ENCODE data around the gene CCDC88A. TPM values are rescaled to one million over a fixed set of nuclear protein-coding genes. Genes with fewer than 3 reads are reported as not detected.

The CCDC88A gene
- total RNA-seq, 2 donors from 2014 or later, result 49.0 to 50.4 TPM

DNA sequence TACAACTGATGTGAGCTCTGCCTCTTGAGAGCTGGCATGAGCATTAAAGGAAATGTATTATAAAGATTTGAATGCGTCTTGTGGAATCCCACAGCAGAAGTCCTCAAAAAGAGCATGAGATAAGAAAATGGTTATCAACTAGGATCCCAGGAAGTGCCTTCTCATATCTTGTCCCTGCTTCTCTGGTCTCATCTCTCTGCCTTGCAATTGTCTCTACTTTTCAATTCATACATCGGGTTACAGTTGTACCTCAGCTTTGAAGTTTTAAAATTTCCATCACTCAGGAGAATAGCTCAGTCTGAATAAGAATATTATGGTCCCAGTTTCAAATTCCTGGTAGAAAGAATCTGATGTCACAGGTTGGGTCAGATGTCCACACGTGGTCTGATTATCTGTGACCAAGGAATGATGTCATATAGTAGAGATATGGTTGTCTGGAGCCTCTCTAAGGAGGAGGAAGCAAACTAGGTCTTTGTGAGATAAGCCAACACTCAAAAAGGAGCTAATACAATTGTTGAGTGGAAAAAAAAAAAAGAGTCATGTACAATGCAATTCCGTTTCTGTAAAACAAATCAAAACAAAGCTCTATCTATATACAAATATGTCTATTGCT, 21.7 kb upstream of the CCDC88A start:
- no peak overlapping the region for H3K27ac ChIP-seq
- H3K36me3 ChIP-seq (replicated peaks in 1 of 2; ENCODE audit: insufficient read depth in 1 of 2, low read depth in 2 of 2), result no peaks in the 10 kb centered on the region
- no peak for DNase-seq
- no peak overlapping the region for H3K4me3 ChIP-seq
- no peak for ATAC-seq
- 60 to 76% methylated on average over 4 of the region's 4 CpGs for WGBS, 2 donors
- TF ChIP-seq, protein P1, sequence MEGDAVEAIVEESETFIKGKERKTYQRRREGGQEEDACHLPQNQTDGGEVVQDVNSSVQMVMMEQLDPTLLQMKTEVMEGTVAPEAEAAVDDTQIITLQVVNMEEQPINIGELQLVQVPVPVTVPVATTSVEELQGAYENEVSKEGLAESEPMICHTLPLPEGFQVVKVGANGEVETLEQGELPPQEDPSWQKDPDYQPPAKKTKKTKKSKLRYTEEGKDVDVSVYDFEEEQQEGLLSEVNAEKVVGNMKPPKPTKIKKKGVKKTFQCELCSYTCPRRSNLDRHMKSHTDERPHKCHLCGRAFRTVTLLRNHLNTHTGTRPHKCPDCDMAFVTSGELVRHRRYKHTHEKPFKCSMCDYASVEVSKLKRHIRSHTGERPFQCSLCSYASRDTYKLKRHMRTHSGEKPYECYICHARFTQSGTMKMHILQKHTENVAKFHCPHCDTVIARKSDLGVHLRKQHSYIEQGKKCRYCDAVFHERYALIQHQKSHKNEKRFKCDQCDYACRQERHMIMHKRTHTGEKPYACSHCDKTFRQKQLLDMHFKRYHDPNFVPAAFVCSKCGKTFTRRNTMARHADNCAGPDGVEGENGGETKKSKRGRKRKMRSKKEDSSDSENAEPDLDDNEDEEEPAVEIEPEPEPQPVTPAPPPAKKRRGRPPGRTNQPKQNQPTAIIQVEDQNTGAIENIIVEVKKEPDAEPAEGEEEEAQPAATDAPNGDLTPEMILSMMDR (IDR thresholded peaks at IDR 0.05), result no peak
- no peak for TF ChIP-seq POLR2A (IDR thresholded peaks at IDR 0.05)
- H3K9me3 ChIP-seq, result no peaks in the 10 kb centered on the region
- no peaks in the 10 kb centered on the region for H3K27me3 ChIP-seq
- no peaks in the 10 kb centered on the region for H3K4me1 ChIP-seq
- intact Hi-C loops (cut with DNase I), result no loop called here

DNA sequence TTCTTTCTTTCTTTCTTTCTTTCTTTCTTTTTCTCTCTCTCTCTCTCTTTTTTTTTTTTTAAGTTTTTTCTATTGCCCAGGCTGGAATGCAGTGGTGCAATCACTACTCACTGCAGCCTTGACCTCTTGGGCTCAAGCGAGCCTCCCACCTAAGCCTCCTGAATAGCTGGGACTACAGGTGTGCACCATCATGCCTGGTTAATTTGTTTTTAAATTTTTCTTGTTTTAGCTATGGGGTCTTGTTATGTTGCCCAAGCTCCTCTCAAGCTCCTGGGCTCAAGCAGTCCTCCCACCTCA, 19.4 kb upstream of the CCDC88A start:
- DNase-seq, result no peak
- intact Hi-C loops (cut with DNase I), result no loop called here
- Histone ChIP-seq H3K27me3 (no peaks in the 10 kb centered on the region), H3K27ac (no peak overlapping the region), H3K36me3 (replicated peaks in 1 of 2; ENCODE audit: insufficient read depth in 1 of 2, low read depth in 2 of 2) (no peaks in the 10 kb centered on the region), H3K4me1 (no peaks in the 10 kb centered on the region), H3K4me3 (no peak overlapping the region), H3K9me3 (no peaks in the 10 kb centered on the region)
- TF ChIP-seq, protein P1 (IDR thresholded peaks at IDR 0.05), result no peak
- no peak for TF ChIP-seq POLR2A (IDR thresholded peaks at IDR 0.05)
- no peak for ATAC-seq
- WGBS, 2 donors, result 100% methylated on average over 1 of the region's 1 CpG

DNA sequence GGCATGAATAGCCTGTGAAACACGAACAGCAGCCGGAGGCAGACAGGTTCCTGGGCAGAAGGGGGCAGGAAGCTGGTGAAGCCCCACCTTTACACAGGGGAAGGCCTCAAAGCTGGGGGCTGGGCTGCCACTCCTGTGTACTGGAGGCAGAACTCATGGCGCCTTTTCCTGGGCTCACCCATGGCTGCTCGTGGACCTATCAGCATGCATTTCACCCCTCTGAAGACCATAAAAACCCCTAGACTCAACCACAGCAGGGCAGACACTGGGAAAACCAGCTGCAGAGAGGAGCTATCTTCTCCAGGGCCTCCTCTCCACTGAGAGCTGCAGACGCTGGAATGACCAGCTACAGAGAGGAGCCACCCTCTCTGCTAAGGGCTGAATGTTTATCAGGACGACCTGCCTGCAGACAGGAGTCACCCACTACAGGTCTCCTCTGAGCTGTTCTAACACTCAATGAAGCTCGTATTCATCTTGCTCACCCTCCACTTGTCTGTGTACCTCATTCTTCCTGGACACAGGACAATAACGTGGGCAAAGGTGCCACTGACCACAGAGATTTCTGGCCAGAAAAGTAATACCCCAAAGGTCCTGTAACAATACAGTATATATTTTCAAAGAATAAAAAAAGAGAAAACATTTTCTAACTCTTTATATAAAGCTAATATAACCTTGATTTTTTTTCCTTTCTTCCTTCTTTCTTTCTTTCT, 18.9 kb upstream of the CCDC88A start:
- H3K27ac ChIP-seq, result no peak overlapping the region
- ATAC-seq (no peak), DNase-seq (no peak)
- TF ChIP-seq, protein P1 (IDR thresholded peaks at IDR 0.05), result no peak
- TF ChIP-seq POLR2A (IDR thresholded peaks at IDR 0.05), result no peak
- no peaks in the 10 kb centered on the region for H3K9me3 ChIP-seq
- intact Hi-C loops (cut with DNase I), result no loop called here
- no peaks in the 10 kb centered on the region for H3K27me3 ChIP-seq
- no peak overlapping the region for H3K4me3 ChIP-seq
- H3K4me1 ChIP-seq, result no peaks in the 10 kb centered on the region
- H3K36me3 ChIP-seq (replicated peaks in 1 of 2; ENCODE audit: insufficient read depth in 1 of 2, low read depth in 2 of 2), result no peaks in the 10 kb centered on the region
- WGBS, 2 donors, result 68 to 70% methylated on average over 6 to 7 of the region's 8 CpGs

DNA sequence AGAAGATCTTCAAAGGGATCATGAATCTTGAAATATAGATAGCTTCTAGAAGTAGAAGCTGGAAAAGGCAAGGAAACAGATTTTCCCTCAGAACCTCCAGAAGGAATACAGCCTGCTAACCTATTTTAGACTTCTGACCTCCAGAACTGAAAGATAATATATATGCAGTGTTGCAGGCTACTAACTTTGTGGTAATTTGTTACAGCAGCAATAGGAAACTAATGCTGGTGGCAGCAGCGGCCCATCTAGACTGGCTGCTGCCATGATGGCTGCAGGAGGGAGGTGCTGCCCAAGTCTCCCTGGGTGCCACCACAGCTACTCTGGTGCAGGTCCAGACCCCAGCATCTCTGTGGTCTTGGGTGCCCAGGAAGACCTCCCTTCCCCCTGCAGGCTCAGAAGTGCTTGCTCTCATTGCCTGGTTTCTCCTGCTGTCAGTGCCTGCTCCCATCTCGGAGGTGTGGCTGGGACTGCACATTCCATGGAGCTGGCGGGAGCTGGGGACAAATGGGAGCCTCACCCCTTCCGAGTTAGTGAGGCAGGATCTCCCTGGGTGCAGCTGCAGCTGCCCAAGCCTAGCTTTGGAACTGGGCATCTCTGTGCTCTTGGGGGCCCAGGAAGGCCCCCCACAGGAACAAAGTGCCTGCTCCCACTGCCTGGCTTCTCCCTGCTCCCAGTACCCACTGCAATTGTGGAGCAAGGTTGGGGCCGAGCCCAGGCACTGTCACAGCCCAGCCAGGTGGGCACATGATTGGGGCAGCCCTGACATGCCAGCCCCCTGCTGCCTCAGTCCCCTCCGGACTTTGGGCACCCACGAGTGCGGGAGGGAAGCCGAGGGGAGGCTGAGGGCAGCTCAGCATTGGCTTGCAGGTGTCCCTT, 18.1 kb upstream of the CCDC88A start:
- H3K36me3 ChIP-seq (replicated peaks in 1 of 2; ENCODE audit: insufficient read depth in 1 of 2, low read depth in 2 of 2), result no peaks in the 10 kb centered on the region
- ATAC-seq (no peak), DNase-seq (no peak)
- H3K9me3 ChIP-seq, result no peaks in the 10 kb centered on the region
- H3K27ac ChIP-seq, result no peak overlapping the region
- no peaks in the 10 kb centered on the region for H3K4me1 ChIP-seq
- TF ChIP-seq, protein P1 (IDR thresholded peaks at IDR 0.05), result no peak
- no peak for TF ChIP-seq POLR2A (IDR thresholded peaks at IDR 0.05)
- intact Hi-C loops (cut with DNase I), result no loop called here
- no peak overlapping the region for H3K4me3 ChIP-seq
- no peaks in the 10 kb centered on the region for H3K27me3 ChIP-seq
- WGBS, 2 donors, result 88 to 92% methylated on average over 1 to 7 of the region's 9 CpGs

Measured in body of pancreas (tissue), 4 donors.